ENCODE measurements around the gene FAIM. TPM values are rescaled to one million over a fixed set of nuclear protein-coding genes. Genes with fewer than 3 reads are reported as not detected.

FAIM gene
- total RNA-seq, 3 donors from 2014 or later = 10.8 to 31.6 (median 14.9) TPM

DNA sequence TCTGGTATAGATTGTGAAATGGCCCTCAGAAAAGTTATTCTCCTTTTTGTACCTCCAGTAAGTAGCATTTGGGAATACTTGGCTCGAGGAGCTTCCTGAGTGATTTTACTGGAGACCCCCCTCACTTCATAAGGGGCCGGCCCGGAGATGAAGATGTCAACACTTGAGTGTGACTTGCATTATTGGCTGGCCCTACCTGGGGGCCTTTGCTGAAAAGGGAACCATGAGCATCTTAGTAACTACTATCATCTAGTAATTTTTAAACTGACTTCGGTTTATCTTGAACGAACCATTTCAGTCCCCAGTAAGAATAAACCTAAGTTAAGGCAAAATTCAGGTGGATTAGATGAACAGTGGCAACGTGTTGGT lies 1.3 kb downstream of the FAIM start:
- no peak for DNase-seq (ENCODE audit: low spot score in 2 of 2)
- intact Hi-C loops (cut with DNase I; ENCODE audit: low total_unique reads) = no loop called here
- Histone ChIP-seq H3K27me3 (peaks cover 0 to 3% of the 10 kb centered on the region in 2 donors), H3K9me3 (no peaks in the 10 kb centered on the region), H3K4me3 (peak overlapping the region; percentile 77 to 85 (median 82)), H3K4me1 (peaks cover 0 to 3% of the 10 kb centered on the region in 2 donors), H3K27ac (peak overlapping the region; percentile 94 to 96), H3K36me3 (no peaks in the 10 kb centered on the region)
- TF ChIP-seq POLR2A (IDR thresholded peaks at IDR 0.05) = no peak
- TF ChIP-seq POLR2AphosphoS5 (IDR thresholded peaks at IDR 0.05) = no peak
- TF ChIP-seq, protein P1, sequence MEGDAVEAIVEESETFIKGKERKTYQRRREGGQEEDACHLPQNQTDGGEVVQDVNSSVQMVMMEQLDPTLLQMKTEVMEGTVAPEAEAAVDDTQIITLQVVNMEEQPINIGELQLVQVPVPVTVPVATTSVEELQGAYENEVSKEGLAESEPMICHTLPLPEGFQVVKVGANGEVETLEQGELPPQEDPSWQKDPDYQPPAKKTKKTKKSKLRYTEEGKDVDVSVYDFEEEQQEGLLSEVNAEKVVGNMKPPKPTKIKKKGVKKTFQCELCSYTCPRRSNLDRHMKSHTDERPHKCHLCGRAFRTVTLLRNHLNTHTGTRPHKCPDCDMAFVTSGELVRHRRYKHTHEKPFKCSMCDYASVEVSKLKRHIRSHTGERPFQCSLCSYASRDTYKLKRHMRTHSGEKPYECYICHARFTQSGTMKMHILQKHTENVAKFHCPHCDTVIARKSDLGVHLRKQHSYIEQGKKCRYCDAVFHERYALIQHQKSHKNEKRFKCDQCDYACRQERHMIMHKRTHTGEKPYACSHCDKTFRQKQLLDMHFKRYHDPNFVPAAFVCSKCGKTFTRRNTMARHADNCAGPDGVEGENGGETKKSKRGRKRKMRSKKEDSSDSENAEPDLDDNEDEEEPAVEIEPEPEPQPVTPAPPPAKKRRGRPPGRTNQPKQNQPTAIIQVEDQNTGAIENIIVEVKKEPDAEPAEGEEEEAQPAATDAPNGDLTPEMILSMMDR (IDR thresholded peaks at IDR 0.05) = no peak

DNA sequence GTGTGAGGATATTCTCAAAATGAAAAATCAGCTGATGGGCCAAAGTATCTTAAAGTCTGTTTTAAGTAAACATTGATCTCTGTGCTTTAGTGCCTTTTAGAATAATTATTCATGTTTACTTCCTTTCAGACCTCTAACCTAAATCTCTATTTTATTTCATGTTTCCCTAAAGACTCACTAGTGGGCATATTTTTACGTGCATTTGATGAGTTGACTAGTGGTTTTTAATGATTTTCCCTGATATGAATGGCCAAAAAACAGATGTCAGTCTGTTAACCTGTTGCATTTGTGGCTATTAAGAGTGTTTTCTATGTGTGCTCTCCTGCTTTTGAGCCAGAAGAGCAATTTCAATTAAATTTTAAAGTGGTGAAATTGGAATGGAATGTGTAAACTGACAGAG lies 6.9 kb downstream of the FAIM start:
- no peaks in the 10 kb centered on the region for H3K9me3 ChIP-seq
- H3K27ac ChIP-seq = no peak overlapping the region
- H3K27me3 ChIP-seq = no peaks in the 10 kb centered on the region
- TF ChIP-seq POLR2A (IDR thresholded peaks at IDR 0.05) (no peak), POLR2AphosphoS5 (IDR thresholded peaks at IDR 0.05) (no peak)
- TF ChIP-seq, protein P1 (IDR thresholded peaks at IDR 0.05) = no peak
- H3K4me3 ChIP-seq = no peak overlapping the region
- H3K36me3 ChIP-seq = no peaks in the 10 kb centered on the region
- intact Hi-C loops (cut with DNase I; ENCODE audit: low total_unique reads) = no loop called here
- H3K4me1 ChIP-seq = no peaks in the 10 kb centered on the region
- DNase-seq (ENCODE audit: low spot score in 2 of 2) = no peak

DNA sequence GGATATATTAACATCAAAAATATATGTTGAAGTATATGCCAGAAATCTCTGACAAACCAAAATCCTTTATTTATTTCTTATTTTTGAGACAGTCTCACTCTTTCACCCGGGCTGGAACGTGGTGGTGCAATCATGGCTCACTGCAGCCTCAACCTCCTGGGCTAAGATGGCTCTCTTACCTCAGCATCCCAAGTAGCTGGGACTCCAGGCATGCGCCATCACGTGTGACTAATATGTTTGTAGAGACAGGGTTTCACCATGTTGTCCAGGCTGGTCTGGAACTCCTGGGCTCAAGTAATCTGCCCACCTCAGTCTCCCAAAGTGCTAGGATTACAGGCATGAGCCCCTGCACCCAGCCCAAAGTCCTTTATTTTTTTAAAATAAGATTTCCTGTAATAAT lies 11.9 kb downstream of the FAIM start:
- intact Hi-C loops (cut with DNase I; ENCODE audit: low total_unique reads) = loop anchor here (5.0 kb wide), 1 partner anchor 538 kb away; no protein-coding TSS in a partner anchor
- DNase-seq (ENCODE audit: low spot score in 2 of 2) = no peak
- no peaks in the 10 kb centered on the region for H3K27me3 ChIP-seq
- H3K4me3 ChIP-seq = no peak overlapping the region
- H3K4me1 ChIP-seq = no peaks in the 10 kb centered on the region
- H3K36me3 ChIP-seq = no peaks in the 10 kb centered on the region
- TF ChIP-seq POLR2A (IDR thresholded peaks at IDR 0.05) = no peak
- TF ChIP-seq, protein P1 (IDR thresholded peaks at IDR 0.05) = no peak
- TF ChIP-seq POLR2AphosphoS5 (IDR thresholded peaks at IDR 0.05) = no peak
- H3K27ac ChIP-seq = no peak overlapping the region
- H3K9me3 ChIP-seq = no peaks in the 10 kb centered on the region

DNA sequence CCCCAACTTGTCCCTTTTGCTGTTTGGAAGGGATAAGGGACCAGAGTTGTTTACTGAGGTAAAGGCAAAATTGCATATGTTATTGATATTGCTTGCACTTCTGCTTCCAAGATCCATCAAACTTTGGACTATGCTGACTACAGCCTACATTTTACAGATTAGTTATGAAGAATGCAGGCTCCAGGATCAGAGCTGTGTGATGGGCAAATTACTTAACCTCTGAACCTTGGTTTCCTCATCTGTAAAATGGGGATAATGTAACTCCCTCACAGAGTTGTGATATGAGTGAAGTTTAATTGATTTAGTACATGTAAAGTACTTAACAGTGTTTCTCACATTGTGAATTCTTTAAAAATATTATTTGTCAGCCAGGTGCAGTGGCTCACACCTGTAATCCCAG lies 15.9 kb downstream of the FAIM start:
- no peak for DNase-seq (ENCODE audit: low spot score in 2 of 2)
- Histone ChIP-seq H3K9me3 (no peaks in the 10 kb centered on the region), H3K4me3 (no peak overlapping the region), H3K4me1 (no peaks in the 10 kb centered on the region), H3K27ac (no peak overlapping the region), H3K27me3 (no peaks in the 10 kb centered on the region), H3K36me3 (no peaks in the 10 kb centered on the region)
- TF ChIP-seq POLR2AphosphoS5 (IDR thresholded peaks at IDR 0.05) = no peak
- TF ChIP-seq, protein P1 (IDR thresholded peaks at IDR 0.05) = no peak
- TF ChIP-seq POLR2A (IDR thresholded peaks at IDR 0.05) = no peak
- intact Hi-C loops (cut with DNase I; ENCODE audit: low total_unique reads) = loop anchor here (5.0 kb wide), 1 partner anchor 542 kb away; no protein-coding TSS in a partner anchor

DNA sequence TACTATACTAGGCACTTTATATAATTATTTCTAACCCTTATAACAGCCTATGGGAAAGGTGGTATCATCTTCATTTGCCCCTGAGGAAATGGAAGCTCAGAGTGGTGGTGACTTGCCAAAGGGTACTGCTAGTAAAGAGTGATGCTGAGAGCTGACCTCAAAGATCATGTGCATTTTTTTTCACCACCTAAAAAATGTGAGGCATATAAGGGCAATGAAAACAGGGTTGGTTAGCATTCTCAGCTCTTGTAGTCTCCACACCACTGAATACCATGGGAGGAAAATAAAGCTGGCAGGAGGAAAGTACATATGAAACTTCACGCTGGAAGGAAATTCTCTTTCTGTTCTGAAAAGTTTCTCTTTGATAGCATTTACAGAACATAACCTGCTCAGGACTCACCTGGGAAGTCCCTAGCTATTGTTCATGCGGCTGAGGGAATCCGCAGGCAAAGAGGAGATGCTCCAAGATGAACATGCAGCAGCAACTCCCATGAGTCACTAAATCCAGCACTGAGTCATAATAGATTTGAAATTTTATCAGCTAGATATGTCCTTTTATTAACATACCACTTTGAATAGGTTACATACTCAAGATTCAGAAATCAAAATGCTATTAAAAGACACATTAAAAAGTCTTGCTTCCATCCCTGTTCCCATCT lies 17.3 kb downstream of the FAIM start:
- TF ChIP-seq POLR2A (IDR thresholded peaks at IDR 0.05) = no peak
- TF ChIP-seq, protein P1 (IDR thresholded peaks at IDR 0.05) = no peak
- TF ChIP-seq POLR2AphosphoS5 (IDR thresholded peaks at IDR 0.05) = no peak
- H3K36me3 ChIP-seq = no peaks in the 10 kb centered on the region
- H3K4me3 ChIP-seq = no peak overlapping the region
- intact Hi-C loops (cut with DNase I; ENCODE audit: low total_unique reads) = no loop called here
- no peaks in the 10 kb centered on the region for H3K9me3 ChIP-seq
- DNase-seq (ENCODE audit: low spot score in 2 of 2) = no peak
- no peaks in the 10 kb centered on the region for H3K27me3 ChIP-seq
- no peaks in the 10 kb centered on the region for H3K4me1 ChIP-seq
- no peak overlapping the region for H3K27ac ChIP-seq
